ENCODE measurements around the gene HDGFL1.

The HDGFL1 gene

GRCh38 chr6:22536122-22536521, 33.2 kb upstream of the HDGFL1 start:
- ChIA-PET POLR2A (no interaction called here), CTCF (interaction anchor here (1.7 kb wide), 1 partner anchor 9 kb away, joined by 4 read pairs; no protein-coding TSS in a partner anchor)
- Histone ChIP-seq H3K27ac (ENCODE audit: extremely low read depth, low read depth, low read length) (no peak overlapping the region), H3K36me3 (ENCODE audit: control insufficient read depth in 2 of 2, insufficient read depth in 1 of 2, low read length in 2 of 2) (no peaks in the 10 kb centered on the region), H3K9me3 (ENCODE audit: control insufficient read depth, insufficient read depth, low read depth, low read length) (no peaks in the 10 kb centered on the region), H3K4me3 (ENCODE audit: low read depth, low read length) (no peak overlapping the region), H3K4me1 (ENCODE audit: control insufficient read depth, insufficient read depth, low read length) (no peaks in the 10 kb centered on the region)
- TF ChIP-seq ZNF133 (tag by site-specific recombination; IDR thresholded peaks at IDR 0.05) (no peak), ZNF350 (tag by site-specific recombination; IDR thresholded peaks at IDR 0.05) (no peak), OVOL3 (tag by site-specific recombination; IDR thresholded peaks at IDR 0.05) (no peak), ZNF266 (tag by site-specific recombination; IDR thresholded peaks at IDR 0.05; ENCODE audit: low read depth) (no peak), ZBTB7A (tag by site-specific recombination; IDR thresholded peaks at IDR 0.05; ENCODE audit: low read depth) (no peak), GLI4 (tag by site-specific recombination; IDR thresholded peaks at IDR 0.05) (no peak), ZBTB11 (tag by site-specific recombination; conservative IDR thresholded peaks at IDR 0.05; ENCODE audit: low read depth) (no peak), ZNF26 (tag by site-specific recombination; IDR thresholded peaks at IDR 0.05) (no peak), ZNF211 (tag by site-specific recombination; IDR thresholded peaks at IDR 0.05; ENCODE audit: low read depth) (no peak), ZNF610 (tag by site-specific recombination; IDR thresholded peaks at IDR 0.05; ENCODE audit: borderline replicate concordance) (no peak), REPIN1 (tag by site-specific recombination; IDR thresholded peaks at IDR 0.05; ENCODE audit: low read depth) (no peak), ZNF639 (tag by site-specific recombination; IDR thresholded peaks at IDR 0.05) (no peak), REST (tag by site-specific recombination; IDR thresholded peaks at IDR 0.05) (no peak), ZNF311 (tag by site-specific recombination; IDR thresholded peaks at IDR 0.05; ENCODE audit: borderline replicate concordance) (no peak), ZNF366 (tag by site-specific recombination; conservative IDR thresholded peaks at IDR 0.05) (no peak), ZNF24 (tag by site-specific recombination; IDR thresholded peaks at IDR 0.05) (no peak), ZNF645 (tag by site-specific recombination; IDR thresholded peaks at IDR 0.05) (no peak)

Measured in HEK293 (cell line).